Heart left ventricle (tissue), 16 donors: ENCODE results near the gene SLC4A1AP. TPM values are rescaled to one million over a fixed set of nuclear protein-coding genes. Genes with fewer than 3 reads are reported as not detected.

Source experiments
- ATAC-seq, 4 donors: fragments of 200-7000 bp; cut with Tn5 transposase; one replicate each; pipeline ENCODE4 v1.9.1; 2020 to 2022; ENCODE audit warnings: moderate library complexity in 4 of 4, mild to moderate bottlenecking in 3 of 4, moderate number of reproducible peaks in 1 of 4
- DNase-seq, 5 donors: peaks; one replicate each; pipeline ENCODE4 v3.0.0-alpha.2; 2020
- H3K27ac ChIP-seq, 12 donors: fragments of 200-600 bp; sonication (generic) in 4 of 12; one replicate each; pipeline versions ENCODE4 v1.5.0 to v1.8.0; 2016 to 2022; ENCODE audit warnings: mild to moderate bottlenecking in 2 of 12
- H3K27me3 ChIP-seq, 9 donors: fragments of 200-600 bp; sonication (generic) in 2 of 9; one replicate each; pipeline versions ENCODE4 v1.5.1 to v1.8.0; 2016 to 2022; ENCODE audit warnings: mild to moderate bottlenecking in 3 of 9
- H3K36me3 ChIP-seq, 9 donors: fragments of 200-600 bp; sonication (generic) in 2 of 9; one replicate each; pipeline versions ENCODE4 v1.5.0 to v1.8.0; 2018 to 2022; ENCODE audit warnings: mild to moderate bottlenecking in 2 of 9
- H3K4me1 ChIP-seq, 12 donors: fragments of 200-600 bp; sonication (generic) in 4 of 12; one replicate each; pipeline versions ENCODE4 v1.5.0 to v1.8.0; 2016 to 2022; ENCODE audit warnings: mild to moderate bottlenecking in 3 of 12
- H3K4me3 ChIP-seq, 12 donors: fragments of 200-600 bp; sonication (generic) in 4 of 12; one replicate each; pipeline versions ENCODE4 v1.5.0 to v1.8.0; 2017 to 2022; ENCODE audit warnings: mild to moderate bottlenecking in 9 of 12, moderate library complexity in 4 of 12
- H3K9me3 ChIP-seq, 12 donors: fragments of 200-600 bp; sonication (generic) in 4 of 12; one replicate each; pipeline versions ENCODE4 v1.5.0 to v1.8.0; 2016 to 2022; ENCODE audit warnings: mild to moderate bottlenecking in 1 of 12
- POLR2A ChIP-seq, 2 donors: fragments of 450-650 bp; IDR thresholded peaks; one replicate each; pipeline ENCODE4 v1.6.1; 2017; ENCODE audit warnings: antibody characterized with exemption in 2 of 2, mild to moderate bottlenecking in 2 of 2, moderate library complexity in 2 of 2
- WGBS, 4 donors: extraction: QIAGEN DNeasy Blood & Tissue Kit in 2 of 4; methylation state at CpG; one replicate each; pipeline versions ENCODE4 v1.1.5 to v1.1.7; 2013 to 2018; 5-methylcytosine and 5-hydroxymethylcytosine counted together
- intact Hi-C, 10 donors: fragments of 100-400 bp; cut with DNase I; formaldehyde crosslinking; loops; one replicate each; pipeline versions ENCODE4 v1.11.1 to v1.14.2; 2022
- polyA plus RNA-seq, 2 donors: library from polyadenylated mRNA; stranded (reverse); fragments of 200-250 nt; gene quantifications; one replicate each; pipeline ENCODE4 v1.2.3, GENCODE V29; 2013
- total RNA-seq, 9 donors: library from RNA; depleted of rRNA in 2 of 9; stranded (reverse); fragments of >200 nt in 2 of 9; fragmentation: NEBNext Ultra II Directional in 3 of 9; extraction: Animal tissue kit (Norgen Biotek cat#: 25700) in 3 of 9; gene quantifications; one replicate each; pipeline versions ENCODE4 v1.1.0 to v1.2.4, GENCODE V29; 2016 to 2023
- TF ChIP-seq, protein P1 (sequence below), 12 donors: fragments of 200-600 bp; sonication (generic) in 4 of 12; IDR thresholded peaks; one replicate each; pipeline versions ENCODE4 v1.5.0 to v1.8.0; 2018 to 2022; ENCODE audit warnings: antibody characterized with exemption in 12 of 12, mild to moderate bottlenecking in 5 of 12
- donor health status: ischemic (EF 13 %, LVEDD 7.1; RV severe dilation, severe dysfunction).
- donor health status: healthy with polysubstance abuse.
- donor health status: DM: no; HTN: yes; CAD: no.
- donor health status: DM: no; HTN: no; CAD: no.
- donor health status: ischemic (EF 25% LVEDD 6.9; RV normal size, moderate dysfunction).
- donor health status: ischemic (EF 25% LVEDD 5.7; RV mildly dilated, moderate dysfunction).
- donor health status: healthy.
- donor health status: DM: yes; HTN: yes; CAD: no.
- donor health status: ischemic (EF 35%, LVEDD 5.7; RV mildly dilated, moderate dysfunction).
- donor health status: nonischemic (EF 11% LVEDD 7.7; RV severe dilation, severe dysfunction).
- donor health status: DM: yes; HTN: yes; CAD: no.
- donor health status: PGD.
- donor health status: ischemic (EF 29% LVEDD 5.4; RV normal size, mild dysfunction).
- donor health status: nonischemic (EF 23%, LVEDD 6.1; RV moderate dilation, normal function).

Gene SLC4A1AP
- total and polyA plus RNA-seq, 11 donors: 14.9 to 27.8 (median 22.4) TPM

GRCh38 chr2:27645197-27645596, 18.5 kb upstream of the SLC4A1AP start:
- no peak for ATAC-seq
- Histone ChIP-seq H3K36me3 (peaks cover 0 to 100% (median 92%) of the 10 kb centered on the region in 9 donors), H3K27ac (no peak overlapping the region), H3K27me3 (no peaks in the 10 kb centered on the region), H3K9me3 (no peaks in the 10 kb centered on the region), H3K4me1 (no peaks in the 10 kb centered on the region), H3K4me3 (no peak overlapping the region)
- intact Hi-C loops: no loop called here
- TF ChIP-seq, protein P1, sequence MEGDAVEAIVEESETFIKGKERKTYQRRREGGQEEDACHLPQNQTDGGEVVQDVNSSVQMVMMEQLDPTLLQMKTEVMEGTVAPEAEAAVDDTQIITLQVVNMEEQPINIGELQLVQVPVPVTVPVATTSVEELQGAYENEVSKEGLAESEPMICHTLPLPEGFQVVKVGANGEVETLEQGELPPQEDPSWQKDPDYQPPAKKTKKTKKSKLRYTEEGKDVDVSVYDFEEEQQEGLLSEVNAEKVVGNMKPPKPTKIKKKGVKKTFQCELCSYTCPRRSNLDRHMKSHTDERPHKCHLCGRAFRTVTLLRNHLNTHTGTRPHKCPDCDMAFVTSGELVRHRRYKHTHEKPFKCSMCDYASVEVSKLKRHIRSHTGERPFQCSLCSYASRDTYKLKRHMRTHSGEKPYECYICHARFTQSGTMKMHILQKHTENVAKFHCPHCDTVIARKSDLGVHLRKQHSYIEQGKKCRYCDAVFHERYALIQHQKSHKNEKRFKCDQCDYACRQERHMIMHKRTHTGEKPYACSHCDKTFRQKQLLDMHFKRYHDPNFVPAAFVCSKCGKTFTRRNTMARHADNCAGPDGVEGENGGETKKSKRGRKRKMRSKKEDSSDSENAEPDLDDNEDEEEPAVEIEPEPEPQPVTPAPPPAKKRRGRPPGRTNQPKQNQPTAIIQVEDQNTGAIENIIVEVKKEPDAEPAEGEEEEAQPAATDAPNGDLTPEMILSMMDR (IDR thresholded peaks at IDR 0.05): no peak
- no peak for TF ChIP-seq POLR2A (IDR thresholded peaks at IDR 0.05)
- no peak for DNase-seq

GRCh38 chr2:27647289-27647688, 16.4 kb upstream of the SLC4A1AP start:
- Histone ChIP-seq H3K4me3 (no peak overlapping the region), H3K4me1 (no peaks in the 10 kb centered on the region), H3K27ac (no peak overlapping the region), H3K9me3 (no peaks in the 10 kb centered on the region), H3K27me3 (no peaks in the 10 kb centered on the region), H3K36me3 (peaks cover 0 to 100% (median 93%) of the 10 kb centered on the region in 9 donors)
- DNase-seq (no peak), ATAC-seq (no peak)
- intact Hi-C loops: no loop called here
- no peak for TF ChIP-seq POLR2A (IDR thresholded peaks at IDR 0.05)
- TF ChIP-seq, protein P1 (IDR thresholded peaks at IDR 0.05): no peak

- Histone ChIP-seq H3K9me3 (no peaks in the 10 kb centered on the region), H3K27ac (no peak overlapping the region), H3K27me3 (no peaks in the 10 kb centered on the region), H3K4me3 (no peak overlapping the region), H3K4me1 (no peaks in the 10 kb centered on the region), H3K36me3 (peaks cover 0 to 100% (median 94%) of the 10 kb centered on the region in 9 donors)
- TF ChIP-seq, protein P1 (IDR thresholded peaks at IDR 0.05): no peak
- TF ChIP-seq POLR2A (IDR thresholded peaks at IDR 0.05): no peak
- ATAC-seq (no peak), DNase-seq (no peak)
- intact Hi-C loops: no loop called here
- WGBS, 4 donors: 83 to 92% (median 89%) methylated on average over 4 of the region's 4 CpGs
These were observed 16.0 kb upstream of the SLC4A1AP start for GRCh38 chr2:27647737-27648136.

DNA sequence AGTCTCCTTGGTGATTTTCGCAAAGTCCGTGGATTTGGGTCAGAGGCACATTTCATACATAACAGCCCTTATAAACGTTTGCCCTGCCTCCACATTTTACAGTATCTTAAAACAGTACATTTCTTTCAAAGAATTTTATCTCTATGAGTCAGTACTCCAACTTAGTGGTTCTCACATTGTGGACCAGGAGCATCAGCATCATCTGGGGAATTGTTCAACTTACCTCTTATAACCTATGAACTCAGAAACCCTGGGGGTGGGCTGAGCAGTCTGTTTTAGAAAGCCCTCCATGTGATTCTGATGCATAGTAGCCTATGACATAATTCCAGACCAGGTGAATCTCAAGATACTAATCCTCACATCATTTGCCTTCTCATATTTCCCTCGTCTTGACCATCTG, 12.6 kb upstream of the SLC4A1AP start:
- WGBS, 4 donors: 79 to 86% (median 83%) methylated on average over 4 of the region's 4 CpGs
- no peak for TF ChIP-seq POLR2A (IDR thresholded peaks at IDR 0.05)
- TF ChIP-seq, protein P1 (IDR thresholded peaks at IDR 0.05): no peak
- no peak for ATAC-seq

More for the DNA sequence above, 12.6 kb upstream of the SLC4A1AP start:
- H3K36me3 ChIP-seq: peaks cover 0 to 100% (median 98%) of the 10 kb centered on the region in 9 donors
- H3K4me3 ChIP-seq: no peak overlapping the region
- no peaks in the 10 kb centered on the region for H3K9me3 ChIP-seq
- H3K27ac ChIP-seq: no peak overlapping the region
- no peak for DNase-seq
- intact Hi-C loops: loop anchor here in 1 of 10 donors (10.0 kb wide), 1 partner anchor 176 kb away; no protein-coding TSS in a partner anchor
- no peaks in the 10 kb centered on the region for H3K4me1 ChIP-seq
- no peaks in the 10 kb centered on the region for H3K27me3 ChIP-seq
